ENCODE data around the gene RNF141.

GRCh38 chr11:10579700-10580099, 38.7 kb upstream of the RNF141 start:
- TF ChIP-seq CTCF (IDR thresholded peaks at IDR 0.05) (no peak), POLR2AphosphoS5 (IDR thresholded peaks at IDR 0.05) (no peak)

Data from upper lobe of left lung (tissue), 4 donors.